HG03196 (cell line): Measurements from ENCODE around the gene GTF2A1L.
"Not testable (repeated sequence)": the region's sequence is repeated elsewhere in the genome, so short reads cannot be mapped to it uniquely, and the experiment has no call there.

ENCODE experiments used
- ATAC-seq: cut with Tn5 transposase; IDR thresholded peaks from one replicate; pipeline ENCODE4 v1.9.1; 2021; ENCODE audit not compliant: unreplicated experiment

Gene GTF2A1L

GRCh38 chr2:48607307-48608014 lies 10.2 kb upstream of the GTF2A1L start:
- ATAC-seq = no peak

GRCh38 chr2:48613211-48613610 lies 4.4 kb upstream of the GTF2A1L start:
- ATAC-seq = no peak

- ATAC-seq = not testable (repeated sequence)
Observed at GRCh38 chr2:48614581-48614980, 3.1 kb upstream of the GTF2A1L start.

GRCh38 chr2:48619526-48619925 lies 1.9 kb downstream of the GTF2A1L start:
- ATAC-seq = no peak

GRCh38 chr2:48620604-48621003 lies 2.9 kb downstream of the GTF2A1L start:
- no peak for ATAC-seq

- ATAC-seq = not testable (repeated sequence)
Observed at GRCh38 chr2:48622691-48623090, 5.0 kb downstream of the GTF2A1L start.

GRCh38 chr2:48624696-48625095 lies 7.0 kb downstream of the GTF2A1L start:
- no peak for ATAC-seq

GRCh38 chr2:48626047-48626446 lies 8.4 kb downstream of the GTF2A1L start:
- no peak for ATAC-seq

- ATAC-seq = no peak
Observed at GRCh38 chr2:48633143-48633542, 15.5 kb downstream of the GTF2A1L start.

- no peak for ATAC-seq
Observed at GRCh38 chr2:48635786-48636185, 18.1 kb downstream of the GTF2A1L start.

- ATAC-seq = no peak
Observed at GRCh38 chr2:48638261-48638660, 20.6 kb downstream of the GTF2A1L start.

- no peak for ATAC-seq
Observed at GRCh38 chr2:48651158-48651790, 33.6 kb downstream of the GTF2A1L start.

- peak; percentile 95 for ATAC-seq
Observed at GRCh38 chr2:48668992-48669391, 51.3 kb downstream of the GTF2A1L start.

GRCh38 chr2:48673581-48673980 lies 55.9 kb downstream of the GTF2A1L start:
- no peak for ATAC-seq

- ATAC-seq = no peak
Observed at GRCh38 chr2:48674933-48675332, 57.3 kb downstream of the GTF2A1L start.

- no peak for ATAC-seq
Observed at GRCh38 chr2:48677450-48677849, 59.8 kb downstream of the GTF2A1L start.

GRCh38 chr2:48685126-48685525 lies 67.5 kb downstream of the GTF2A1L start:
- ATAC-seq = no peak

GRCh38 chr2:48691935-48692691 lies 74.5 kb downstream of the GTF2A1L start:
- ATAC-seq = no peak

GRCh38 chr2:48693066-48693465 lies 75.4 kb downstream of the GTF2A1L start:
- ATAC-seq = no peak

- ATAC-seq = no peak
Observed at GRCh38 chr2:48693645-48694044, 76.0 kb downstream of the GTF2A1L start.

- no peak for ATAC-seq
Observed at GRCh38 chr2:48694149-48694548, 76.5 kb downstream of the GTF2A1L start.

- ATAC-seq = no peak
Observed at GRCh38 chr2:48695991-48696390, 78.3 kb downstream of the GTF2A1L start.
